ENCODE measurements around the gene ZNF32. TPM values are rescaled to one million over a fixed set of nuclear protein-coding genes. Genes with fewer than 3 reads are reported as not detected.

The ZNF32 gene
- total RNA-seq, 1 experiment from 2014 or later, result 23.9 TPM

GRCh38 chr10:43688348-43688892 is 39.7 kb upstream of the ZNF32 start:
- peaks cover 66% of the 10 kb centered on the region for H3K27me3 Mint-ChIP-seq (ENCODE audit: low read depth)
- ATAC-seq (no peak), DNase-seq (ENCODE audit: low spot score) (no peak)
- TF ChIP-seq ZNF425 (CRISPR knock-in tag; conservative IDR thresholded peaks at IDR 0.05), result no peak
- TF ChIP-seq TP53 (CRISPR knock-in tag; IDR thresholded peaks at IDR 0.05), result no peak
- no peak for TF ChIP-seq E2F1 (CRISPR knock-in tag; IDR thresholded peaks at IDR 0.05)
- TF ChIP-seq AR (CRISPR knock-in tag; IDR thresholded peaks at IDR 0.05), result no peak
- no peak for TF ChIP-seq ZNF423 (CRISPR knock-in tag; IDR thresholded peaks at IDR 0.05)
- no peak for TF ChIP-seq NR2C2 (CRISPR knock-in tag; IDR thresholded peaks at IDR 0.05)
- no peak for TF ChIP-seq IRF1 (CRISPR knock-in tag; IDR thresholded peaks at IDR 0.05)
- TF ChIP-seq E2F5 (CRISPR knock-in tag; IDR thresholded peaks at IDR 0.05), result no peak
- no peak for TF ChIP-seq ATF6 (CRISPR knock-in tag; IDR thresholded peaks at IDR 0.05)
- no peak for TF ChIP-seq RELA (CRISPR knock-in tag; IDR thresholded peaks at IDR 0.05; ENCODE audit: borderline replicate concordance)
- TF ChIP-seq TEAD4 (CRISPR knock-in tag; IDR thresholded peaks at IDR 0.05), result no peak
- TF ChIP-seq ATF3 (CRISPR knock-in tag; conservative IDR thresholded peaks at IDR 0.05), result no peak
- no peak for TF ChIP-seq CREM (CRISPR knock-in tag; IDR thresholded peaks at IDR 0.05)
- no peak for TF ChIP-seq OVOL2 (CRISPR knock-in tag; IDR thresholded peaks at IDR 0.05; ENCODE audit: borderline replicate concordance)
- no peak for TF ChIP-seq NR3C1 (CRISPR knock-in tag; conservative IDR thresholded peaks at IDR 0.05; ENCODE audit: low read depth)
- no peak for TF ChIP-seq SP1 (CRISPR knock-in tag; conservative IDR thresholded peaks at IDR 0.05)
- no peak for TF ChIP-seq ZNF232 (CRISPR knock-in tag; IDR thresholded peaks at IDR 0.05)
- TF ChIP-seq TEAD1 (CRISPR knock-in tag; IDR thresholded peaks at IDR 0.05), result no peak
- no peak for TF ChIP-seq KAT7 (CRISPR knock-in tag; IDR thresholded peaks at IDR 0.05; ENCODE audit: borderline replicate concordance)
- 0 out of 2 replicates have a peak, but pooled peaks cover 3% of the 10 kb centered on the region for H3K4me1 Mint-ChIP-seq
- POLR2A ChIA-PET, result interaction anchor here (0.6 kb wide), 1 partner anchor 66 kb away, joined by 3 read pairs; no protein-coding TSS in a partner anchor
- CTCF ChIA-PET, result interaction anchor here (0.6 to 2.6 kb wide), 15 partner anchors 12 to 1177 kb away, joined by 3 to 21 read pairs (median 3); no protein-coding TSS in a partner anchor
- no peaks in the 10 kb centered on the region for H3K9me3 Mint-ChIP-seq
- no peak overlapping the region; the same call in 1 of the 2 replicates for H3K4me3 Mint-ChIP-seq
- no peak overlapping the region for H3K27ac Mint-ChIP-seq
- H3K36me3 Mint-ChIP-seq, result no peaks in the 10 kb centered on the region

All from WTC11 (cell line).